DMS53 (cell line): ENCODE results near the gene CLASP2.
"Not testable (repeated sequence)": the region's sequence is repeated elsewhere in the genome, so short reads cannot be mapped to it uniquely, and the experiment has no call there.

Experiments
- DNase-seq: peaks from one replicate; lab custom pipeline; 2025; lab: John Stamatoyannopoulos, UW

The CLASP2 gene

DNA sequence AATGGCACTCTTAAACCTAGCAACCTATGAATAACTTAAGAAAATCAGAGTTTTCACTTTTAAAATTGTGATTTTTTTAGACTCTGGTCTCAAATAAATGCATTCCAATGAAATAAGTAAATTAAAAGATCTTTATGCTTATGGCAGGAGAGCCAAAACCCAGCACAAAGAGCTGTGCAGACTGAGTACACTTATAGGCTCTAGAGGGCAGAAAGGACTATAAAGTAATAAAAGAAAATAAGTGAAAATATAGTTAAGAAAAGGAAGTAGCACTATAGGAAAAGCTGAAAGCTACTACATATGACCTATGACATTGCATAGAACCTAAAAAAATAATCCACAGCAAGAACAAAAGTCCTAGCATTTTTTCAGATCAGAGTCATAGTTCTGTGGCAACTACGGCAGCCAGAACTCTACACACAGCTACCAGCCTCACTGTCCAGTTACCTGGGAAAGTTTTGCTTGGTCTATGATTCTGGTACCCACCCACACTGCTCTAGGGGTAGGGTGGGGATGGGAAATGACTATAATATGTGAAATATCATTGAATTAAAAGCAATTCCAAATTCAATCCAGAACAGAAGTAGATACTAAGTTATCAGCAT is 30.5 kb downstream of the CLASP2 start:
- no peak for DNase-seq

DNA sequence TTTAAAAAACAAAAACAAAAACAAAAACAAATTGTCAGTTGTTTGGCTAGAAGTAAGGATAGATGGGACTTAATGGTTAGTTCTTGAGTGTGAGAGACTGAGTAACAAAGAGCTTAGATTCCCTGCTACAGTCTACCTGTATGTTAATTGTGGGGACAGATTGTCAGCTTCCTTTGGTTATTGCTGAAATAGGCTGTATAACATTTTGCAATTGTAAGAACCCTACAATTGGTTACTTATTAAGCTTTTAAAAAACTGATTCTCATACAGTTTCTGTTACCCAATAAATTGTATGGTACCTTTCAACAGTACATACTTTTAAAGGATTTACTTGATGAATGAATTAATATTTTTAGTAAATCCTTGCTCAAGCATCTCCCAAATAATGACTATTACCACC is 35.3 kb downstream of the CLASP2 start:
- DNase-seq = no peak

DNA sequence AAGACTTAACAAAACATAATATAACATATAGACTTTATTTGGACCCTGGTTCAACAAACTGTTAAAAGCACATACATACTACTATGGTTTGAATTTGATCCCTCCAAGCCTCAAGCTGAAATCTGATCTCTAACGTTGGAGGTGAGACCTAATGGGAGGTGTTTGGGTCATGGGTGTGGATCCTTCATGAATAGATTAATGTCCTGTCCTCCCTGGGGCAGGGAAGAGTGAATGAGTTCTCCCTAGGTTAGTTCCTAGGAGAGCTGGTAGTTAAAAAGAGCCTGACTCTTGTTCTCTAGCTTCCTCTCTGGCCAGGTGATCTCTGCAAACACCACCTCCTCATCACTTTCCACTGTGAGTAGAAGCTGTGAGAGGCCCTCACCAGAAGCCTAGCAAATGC is 36.4 kb downstream of the CLASP2 start:
- no peak for DNase-seq

GRCh38 chr3:33678073-33678472 is 40.0 kb downstream of the CLASP2 start:
- DNase-seq = no peak

- not testable (repeated sequence) for DNase-seq
These were observed 44.6 kb downstream of the CLASP2 start for GRCh38 chr3:33673436-33673835.

GRCh38 chr3:33668618-33669017 is 49.4 kb downstream of the CLASP2 start:
- no peak for DNase-seq

- DNase-seq = no peak
These were observed 52.8 kb downstream of the CLASP2 start for GRCh38 chr3:33665294-33665693.

GRCh38 chr3:33664195-33664594 is 53.9 kb downstream of the CLASP2 start:
- DNase-seq = no peak

DNA sequence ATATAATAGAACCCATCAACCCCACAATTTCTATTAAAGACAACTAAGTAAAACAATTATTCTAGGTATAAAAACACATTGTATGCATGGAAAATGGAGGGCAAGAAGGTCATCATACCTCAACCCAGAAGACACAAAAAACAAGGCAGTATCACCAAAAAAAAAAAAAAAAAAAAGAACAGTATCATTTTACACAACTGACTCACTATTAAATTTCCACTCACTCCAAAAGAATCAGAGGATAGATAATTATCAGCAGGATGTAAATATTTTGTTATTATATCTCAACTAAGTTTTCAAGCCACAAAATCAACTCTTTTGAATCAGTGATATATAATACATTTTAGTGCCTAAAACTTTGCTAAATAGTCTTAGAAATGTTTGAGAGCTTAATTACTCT is 55.0 kb downstream of the CLASP2 start:
- DNase-seq = no peak

DNA sequence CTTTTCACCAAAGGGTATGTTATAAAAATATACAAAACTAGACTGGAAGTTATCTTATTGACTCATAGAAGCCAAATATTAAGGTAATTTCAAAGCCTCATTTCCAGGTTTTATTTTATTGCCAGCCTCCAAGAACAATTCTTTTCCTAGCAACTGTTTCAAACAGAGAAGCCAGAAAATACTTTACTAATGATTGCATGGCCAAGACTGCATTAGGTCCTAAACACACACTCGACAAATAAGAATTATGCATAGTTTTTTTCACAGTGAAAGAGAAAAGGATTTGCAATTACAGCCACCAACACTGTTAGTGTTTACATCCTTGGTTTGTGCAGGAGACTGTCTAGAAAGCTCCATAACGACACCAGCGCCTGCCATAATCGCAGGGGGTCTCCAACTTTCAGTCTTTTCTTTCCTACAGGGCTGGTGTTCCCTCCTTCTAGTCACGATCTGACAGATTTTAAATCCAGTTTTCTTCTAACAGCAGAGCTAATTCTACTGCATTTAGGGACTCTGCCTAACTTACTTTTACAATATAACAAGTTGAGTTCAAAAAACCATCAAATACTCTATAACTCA is 58.1 kb downstream of the CLASP2 start:
- no peak for DNase-seq

DNA sequence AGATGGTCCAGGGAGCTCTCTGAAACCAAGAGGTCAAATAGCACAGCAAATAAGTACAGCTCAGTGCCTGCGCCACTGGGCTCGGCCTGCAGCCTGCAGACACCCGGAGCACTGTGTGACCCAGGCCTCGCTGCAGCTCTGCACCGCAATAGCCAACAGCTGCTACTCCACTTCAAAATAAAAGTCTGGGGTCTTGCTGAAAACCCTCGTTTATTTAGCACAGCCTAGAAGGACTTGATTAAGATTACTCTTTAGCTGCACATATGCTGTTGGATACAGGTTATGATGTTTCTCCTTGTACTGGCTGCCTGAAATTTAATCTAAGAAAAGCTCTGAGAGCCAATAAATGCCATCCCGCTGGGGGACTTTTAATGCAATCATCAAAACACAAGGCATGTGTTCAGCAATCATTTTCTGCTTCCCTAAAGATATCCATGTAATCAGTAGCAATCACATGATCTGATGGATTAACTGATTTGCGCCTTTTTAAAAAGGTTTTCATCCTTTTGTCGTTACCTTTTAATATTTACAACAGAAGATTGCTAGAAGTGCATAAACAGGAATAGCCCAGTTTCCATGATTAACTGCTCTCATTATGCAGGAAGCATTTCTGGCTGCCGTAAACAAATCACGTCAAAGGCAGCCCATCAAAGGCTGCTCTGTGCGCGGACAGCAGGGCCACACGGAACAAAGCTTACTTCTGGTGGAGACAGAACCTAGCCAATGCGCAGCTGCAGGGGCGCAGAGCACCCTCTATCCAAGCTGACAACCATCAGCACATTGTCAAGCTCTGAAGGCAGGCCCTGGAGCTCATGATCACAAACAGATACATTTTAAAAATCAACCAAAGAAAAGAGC is 58.8 kb downstream of the CLASP2 start:
- no peak for DNase-seq

DNA sequence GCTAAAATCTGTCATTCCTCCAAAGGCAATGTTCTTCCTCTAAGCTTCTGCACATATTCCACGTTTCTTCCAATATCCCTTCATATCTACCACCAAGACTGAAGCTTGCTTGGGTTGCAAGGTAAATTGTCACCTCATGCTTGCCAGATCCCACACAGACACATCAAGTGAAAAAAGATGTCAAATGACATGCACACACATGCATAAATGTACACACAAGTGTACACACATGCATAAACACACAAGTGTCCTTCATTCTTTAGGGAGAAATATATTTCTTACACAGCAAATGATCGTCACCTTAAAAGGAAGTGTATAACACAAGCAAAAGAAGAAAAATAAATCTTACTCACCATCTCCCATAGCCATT is 59.4 kb downstream of the CLASP2 start:
- no peak for DNase-seq

- DNase-seq = no peak
These were observed 60.0 kb downstream of the CLASP2 start for GRCh38 chr3:33658039-33658438.

GRCh38 chr3:33652736-33653135 is 65.3 kb downstream of the CLASP2 start:
- no peak for DNase-seq

- DNase-seq = not testable (repeated sequence)
These were observed 67.0 kb downstream of the CLASP2 start for GRCh38 chr3:33651101-33651500.

DNA sequence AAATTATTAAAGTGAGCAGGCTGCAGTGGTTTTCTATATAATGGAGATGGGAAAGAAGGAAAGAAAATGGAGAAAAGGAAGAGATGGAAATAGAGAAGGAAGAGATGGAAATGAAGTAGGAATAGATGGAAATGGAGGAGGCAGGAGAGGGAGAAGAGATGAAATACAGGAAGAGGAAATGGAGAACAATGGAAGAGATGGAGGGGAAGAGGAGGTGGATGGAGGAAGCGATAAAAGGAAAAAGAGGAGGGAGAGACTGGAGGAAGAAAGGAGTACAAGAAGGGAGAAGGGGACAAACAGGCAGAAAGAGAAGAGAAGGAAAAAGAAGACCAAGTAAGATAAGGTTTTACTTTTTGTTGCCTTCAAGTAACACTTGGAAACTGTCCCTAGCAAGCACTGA is 67.6 kb downstream of the CLASP2 start:
- no peak for DNase-seq

DNA sequence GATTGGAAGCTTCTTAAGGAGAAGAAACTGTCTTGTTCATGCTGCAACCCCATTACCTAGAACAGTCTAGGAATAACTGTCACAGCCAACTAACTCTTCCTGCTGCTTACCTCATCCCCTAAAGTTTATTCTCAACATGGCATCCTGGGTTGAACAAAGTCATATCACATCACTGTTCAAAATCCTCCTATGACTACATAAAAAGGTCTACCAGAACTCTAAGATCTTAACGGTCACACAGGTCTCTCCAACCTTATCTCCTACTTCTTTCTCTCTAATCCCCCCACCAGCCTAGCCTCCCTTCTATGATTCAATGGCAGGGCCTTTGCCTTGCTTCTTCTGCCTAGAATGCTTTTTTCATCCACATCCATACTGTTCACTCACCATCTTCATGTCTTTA is 69.3 kb downstream of the CLASP2 start:
- DNase-seq = no peak

- DNase-seq = no peak
These were observed 71.6 kb downstream of the CLASP2 start for GRCh38 chr3:33646406-33646805.

GRCh38 chr3:33645060-33645647 is 72.9 kb downstream of the CLASP2 start:
- DNase-seq = no peak

DNA sequence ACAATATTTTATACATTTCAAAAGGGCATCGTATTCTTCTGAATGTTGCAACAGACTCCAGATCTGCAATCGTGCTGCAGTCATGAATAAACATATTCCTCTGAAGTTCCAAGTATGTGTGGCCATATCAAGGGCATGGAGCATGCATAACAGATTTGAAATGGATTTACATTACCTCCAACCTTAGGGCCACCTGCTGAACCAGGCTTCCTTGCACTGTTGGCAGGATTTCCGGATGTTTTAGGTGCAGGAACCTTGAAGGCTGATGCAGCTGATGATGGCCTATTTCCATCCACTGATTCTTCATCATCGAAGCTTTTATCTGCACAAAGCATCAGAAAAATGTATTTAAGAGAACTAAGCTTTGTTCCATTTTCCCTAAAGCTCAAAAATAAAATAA is 73.5 kb downstream of the CLASP2 start:
- DNase-seq = no peak

- DNase-seq = no peak
These were observed 75.2 kb downstream of the CLASP2 start for GRCh38 chr3:33642806-33643205.

- no peak for DNase-seq
These were observed 78.2 kb downstream of the CLASP2 start for GRCh38 chr3:33639889-33640288.

- DNase-seq = no peak
These were observed 80.6 kb downstream of the CLASP2 start for GRCh38 chr3:33637482-33637881.
